ENCODE data around the gene PAPSS1. TPM values are rescaled to one million over a fixed set of nuclear protein-coding genes. Genes with fewer than 3 reads are reported as not detected.

Gene PAPSS1
- 89.6 and 97.6 TPM in 2 replicates for total RNA-seq

DNA sequence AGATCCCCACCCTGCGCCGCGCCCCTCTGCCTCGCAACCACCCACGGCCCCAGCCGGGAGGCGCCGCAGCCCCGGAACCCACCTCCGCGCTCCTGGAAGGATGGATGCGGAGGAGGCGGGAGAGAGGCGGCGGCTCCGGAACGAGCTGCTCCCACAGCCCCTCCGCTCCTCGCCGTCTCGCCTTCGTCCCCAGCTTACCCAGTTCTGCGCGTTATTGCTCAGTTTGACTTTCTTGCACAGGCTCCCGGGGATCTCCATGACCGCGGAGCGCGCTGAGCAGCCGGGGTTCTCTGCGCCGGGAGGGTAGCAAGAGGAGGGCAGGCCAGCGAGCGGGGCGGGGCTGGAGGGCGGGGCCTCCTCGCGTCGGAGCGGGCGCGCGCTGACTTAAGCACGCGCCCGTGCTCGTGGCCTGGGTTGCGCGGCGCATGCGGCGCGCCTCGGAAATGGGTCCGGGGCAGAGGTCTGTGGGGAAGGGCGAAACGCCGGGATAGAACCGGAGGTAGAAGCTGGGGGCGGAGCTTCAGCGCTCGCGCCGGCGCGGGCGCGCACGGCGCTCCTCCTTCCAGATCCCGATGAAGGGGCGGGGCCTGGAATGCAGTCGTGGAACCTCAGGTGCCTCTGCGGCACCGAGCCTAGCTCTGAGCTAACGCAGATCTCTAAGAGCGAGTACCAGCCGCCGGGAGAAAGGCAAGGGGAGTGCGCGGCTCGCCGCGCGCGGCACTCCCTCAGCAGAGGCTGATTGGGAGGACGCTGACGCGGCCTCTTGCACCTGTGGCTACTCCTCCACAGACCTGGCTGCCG lies at the start of gene PAPSS1:
Gene PAPSS1, minus strand, starts transcription at position 313 of the 801 bp plus-strand sequence. Its CDS starts 55 bp downstream, at position 258.

Other genes with a start within 250 kb of the PAPSS1 start
- gene SGMS2, start 104.7 kb upstream of the PAPSS1 start, total RNA-seq: 91.4 and 98.2 TPM in 2 replicates
- 7.3 and 7.7 TPM in 2 replicates for gene CYP2U1, start 211.3 kb upstream of the PAPSS1 start, total RNA-seq

Measured in thoracic aorta endothelial cell (primary cell).